Colonic mucosa (tissue), 4 donors: ENCODE measurements around the gene LILRA5. TPM values are rescaled to one million over a fixed set of nuclear protein-coding genes. Genes with fewer than 3 reads are reported as not detected.
A peak's percentile ranks its signal among the peaks of the same experiment; 100 is the strongest.
"Not testable (repeated sequence)": the region's sequence is repeated elsewhere in the genome, so short reads cannot be mapped to it uniquely, and the experiment has no call there.

Experiments
- DNase-seq: peaks from one replicate; pipeline ENCODE4 v3.0.0-alpha.2; 2020
- H3K27ac ChIP-seq: fragments of 200-600 bp; one replicate; pipeline ENCODE4 v1.8.0; 2021
- H3K27me3 ChIP-seq: fragments of 200-600 bp; one replicate; pipeline ENCODE4 v1.8.0; 2021
- H3K36me3 ChIP-seq: fragments of 200-600 bp; one replicate; pipeline ENCODE4 v1.8.0; 2021
- H3K4me1 ChIP-seq: fragments of 200-600 bp; one replicate; pipeline ENCODE4 v1.8.0; 2021; ENCODE audit warnings: mild to moderate bottlenecking
- H3K4me3 ChIP-seq: fragments of 200-600 bp; one replicate; pipeline ENCODE4 v1.8.0; 2021
- H3K9ac ChIP-seq, 2 donors: one replicate each; pipeline ENCODE4 v1.7.0; 2013; ENCODE audit warnings: control low read depth in 2 of 2, low read depth in 2 of 2, low read length in 2 of 2
- H3K9me3 ChIP-seq: fragments of 200-600 bp; one replicate; pipeline ENCODE4 v1.8.0; 2021
- intact Hi-C: fragments of 100-400 bp; cut with DNase I; formaldehyde crosslinking; loops from one replicate; pipeline ENCODE4 v1.14.1; 2022
- total RNA-seq, 2 donors: library from RNA; stranded (reverse); fragmentation: NEBNext Ultra II Directional in 1 of 2; extraction: Animal tissue kit (Norgen Biotek cat#: 25700) in 1 of 2; gene quantifications; one replicate each; pipeline ENCODE4 v1.2.1, GENCODE V29; 2021
- TF ChIP-seq, protein P1 (sequence below): fragments of 200-600 bp; IDR thresholded peaks from one replicate; pipeline ENCODE4 v1.8.0; 2022; ENCODE audit warnings: antibody characterized with exemption, mild to moderate bottlenecking
- donor health status: healthy.
- donor health status: DM: no; HTN: no; CAD: no.
- donor health status: DM: no; HTN: no; CAD: no.

LILRA5 gene
- total RNA-seq, 2 donors from 2014 or later = 0.42 to 2.7 TPM

DNA sequence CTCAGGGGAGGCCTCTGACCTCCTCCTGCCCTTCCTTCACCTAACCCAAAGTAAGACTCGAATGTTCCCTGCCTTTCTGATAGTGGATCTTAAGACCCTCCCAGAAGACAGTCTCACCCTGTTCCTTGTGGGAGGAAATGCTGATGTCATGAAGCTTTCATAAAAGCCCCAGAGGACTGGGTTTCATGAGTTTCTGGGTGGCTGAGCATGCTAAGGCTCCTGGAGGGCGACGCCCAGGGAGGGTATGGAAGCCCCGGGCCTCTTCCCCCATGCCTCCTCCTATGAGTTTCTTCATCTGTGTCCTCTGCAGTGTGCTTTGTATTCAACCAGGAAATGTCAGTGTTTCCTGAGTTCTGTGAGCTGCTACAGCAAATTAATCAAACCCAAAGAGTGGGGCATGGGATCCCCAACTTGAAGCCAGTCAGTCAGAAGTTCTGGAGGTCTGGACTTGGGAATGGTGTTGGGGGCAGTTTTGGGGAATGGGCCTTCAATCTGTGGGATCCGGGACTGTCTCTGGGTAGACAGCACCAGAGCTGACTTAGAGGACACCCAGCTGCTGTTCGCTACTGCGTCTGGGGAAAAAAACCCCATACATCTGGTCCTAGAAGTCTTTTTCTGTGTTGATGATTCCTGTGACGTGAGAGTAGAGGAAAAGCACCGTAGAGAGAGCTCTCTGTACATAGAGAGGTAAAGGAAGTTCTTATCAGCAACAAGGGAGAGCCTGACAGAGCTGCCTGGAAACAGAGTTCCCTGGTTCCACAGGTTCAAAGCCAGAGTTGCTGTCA is 30.1 kb downstream of the LILRA5 start:
- H3K4me3 ChIP-seq = no peak overlapping the region
- no peak overlapping the region for H3K9ac ChIP-seq
- H3K4me1 ChIP-seq = no peaks in the 10 kb centered on the region
- no peaks in the 10 kb centered on the region for H3K36me3 ChIP-seq
- H3K27ac ChIP-seq = no peak overlapping the region
- no peaks in the 10 kb centered on the region for H3K9me3 ChIP-seq
- intact Hi-C loops = no loop called here
- DNase-seq = no peak
- TF ChIP-seq, protein P1, sequence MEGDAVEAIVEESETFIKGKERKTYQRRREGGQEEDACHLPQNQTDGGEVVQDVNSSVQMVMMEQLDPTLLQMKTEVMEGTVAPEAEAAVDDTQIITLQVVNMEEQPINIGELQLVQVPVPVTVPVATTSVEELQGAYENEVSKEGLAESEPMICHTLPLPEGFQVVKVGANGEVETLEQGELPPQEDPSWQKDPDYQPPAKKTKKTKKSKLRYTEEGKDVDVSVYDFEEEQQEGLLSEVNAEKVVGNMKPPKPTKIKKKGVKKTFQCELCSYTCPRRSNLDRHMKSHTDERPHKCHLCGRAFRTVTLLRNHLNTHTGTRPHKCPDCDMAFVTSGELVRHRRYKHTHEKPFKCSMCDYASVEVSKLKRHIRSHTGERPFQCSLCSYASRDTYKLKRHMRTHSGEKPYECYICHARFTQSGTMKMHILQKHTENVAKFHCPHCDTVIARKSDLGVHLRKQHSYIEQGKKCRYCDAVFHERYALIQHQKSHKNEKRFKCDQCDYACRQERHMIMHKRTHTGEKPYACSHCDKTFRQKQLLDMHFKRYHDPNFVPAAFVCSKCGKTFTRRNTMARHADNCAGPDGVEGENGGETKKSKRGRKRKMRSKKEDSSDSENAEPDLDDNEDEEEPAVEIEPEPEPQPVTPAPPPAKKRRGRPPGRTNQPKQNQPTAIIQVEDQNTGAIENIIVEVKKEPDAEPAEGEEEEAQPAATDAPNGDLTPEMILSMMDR = no peak
- no peaks in the 10 kb centered on the region for H3K27me3 ChIP-seq

DNA sequence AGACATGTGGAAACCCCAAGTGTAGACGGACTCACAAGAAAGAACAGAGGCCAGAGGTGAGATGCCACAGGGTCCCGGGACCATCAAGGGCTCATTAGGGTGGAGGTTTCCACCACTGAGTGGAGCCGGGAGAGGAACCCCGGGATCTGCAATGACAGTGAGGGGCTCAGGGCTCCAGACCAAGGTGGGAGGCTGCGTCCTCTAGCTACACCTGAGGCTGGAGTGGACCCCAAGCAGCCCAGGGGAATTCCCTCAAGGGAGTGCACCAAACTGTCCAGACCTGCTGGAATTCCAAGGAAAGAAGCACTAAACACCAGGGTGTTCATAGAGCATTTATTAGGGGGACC is 31.3 kb downstream of the LILRA5 start:
- H3K9me3 ChIP-seq, H3K9ac ChIP-seq, H3K27me3 ChIP-seq, H3K27ac ChIP-seq, H3K4me3 ChIP-seq, H3K4me1 ChIP-seq, DNase-seq, intact Hi-C loops, H3K36me3 ChIP-seq: not testable (repeated sequence)

GRCh38 chr19:54281007-54281728 is 31.8 kb downstream of the LILRA5 start, which contains the start of gene LILRB2:
LILRB2 (minus strand) TSS chr19:54281110; CDS start chr19:54280496, 614 bp downstream.
- peak within 1 kb of the TSS; percentile 15 for H3K4me3 ChIP-seq
- DNase-seq = no peak
- no peak within 1 kb of the TSS for H3K27ac ChIP-seq
- H3K27me3 ChIP-seq = no peaks in the 10 kb centered on the region
- no peaks in the 10 kb centered on the region for H3K4me1 ChIP-seq
- H3K9ac ChIP-seq = no peak within 1 kb of the TSS
- H3K36me3 ChIP-seq = no peaks in the 10 kb centered on the region
- intact Hi-C loops = no loop called here
- TF ChIP-seq, protein P1 = no peak
- no peaks in the 10 kb centered on the region for H3K9me3 ChIP-seq

DNA sequence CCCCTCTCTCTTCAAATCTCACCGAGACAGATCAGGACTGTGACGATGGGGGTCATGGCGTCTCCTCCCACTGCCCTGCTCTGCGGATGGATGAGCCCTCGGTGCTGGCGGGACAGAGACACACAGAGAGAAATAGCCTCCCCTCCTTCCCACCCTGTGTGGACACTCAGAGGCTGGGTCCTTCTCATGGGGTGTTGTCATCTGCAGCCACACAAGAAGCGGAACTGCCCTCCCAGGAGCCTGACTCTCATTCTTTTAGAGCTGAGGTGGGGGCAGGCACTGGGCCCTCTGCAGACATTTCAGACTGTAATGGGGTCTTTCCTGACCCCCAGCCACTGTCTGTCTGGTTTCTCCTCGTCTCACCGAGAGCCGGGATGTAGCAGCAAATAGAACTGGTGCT is 32.5 kb downstream of the LILRA5 start:
- H3K36me3 ChIP-seq, H3K9me3 ChIP-seq, intact Hi-C loops, H3K9ac ChIP-seq, H3K4me1 ChIP-seq, H3K27me3 ChIP-seq, H3K27ac ChIP-seq, DNase-seq: not testable (repeated sequence)
- peak overlapping the region; percentile 15 for H3K4me3 ChIP-seq

DNA sequence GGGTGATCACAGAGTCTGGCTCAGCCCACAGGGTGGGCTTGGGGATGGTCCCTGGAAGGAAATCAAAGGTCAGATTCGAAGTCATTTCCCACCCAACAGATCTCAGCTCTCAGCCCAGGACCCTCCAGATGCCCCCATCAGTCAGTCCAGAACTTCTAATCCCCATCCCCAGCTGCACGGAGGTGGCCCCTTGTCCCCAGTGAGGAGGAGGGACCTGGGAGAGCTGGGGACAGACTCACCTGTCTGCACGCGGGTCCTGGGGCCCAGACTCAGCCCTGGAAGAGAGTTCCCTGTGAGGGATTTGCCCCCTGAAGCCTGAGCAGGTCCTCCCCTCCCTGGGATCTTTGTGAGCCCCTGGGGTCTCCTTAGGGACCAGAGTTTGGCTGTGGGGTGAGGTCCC is 32.9 kb downstream of the LILRA5 start:
- DNase-seq, H3K27ac ChIP-seq, H3K36me3 ChIP-seq, H3K9ac ChIP-seq, H3K4me1 ChIP-seq, H3K27me3 ChIP-seq, intact Hi-C loops, H3K9me3 ChIP-seq: not testable (repeated sequence)
- peak overlapping the region; percentile 15 for H3K4me3 ChIP-seq

GRCh38 chr19:54279406-54279962 is 33.5 kb downstream of the LILRA5 start:
- TF ChIP-seq, protein P1 = no peak
- no peaks in the 10 kb centered on the region for H3K4me1 ChIP-seq
- DNase-seq = no peak

GRCh38 chr19:54278571-54279195 is 34.3 kb downstream of the LILRA5 start:
- H3K4me3 ChIP-seq, H3K27me3 ChIP-seq, H3K36me3 ChIP-seq, intact Hi-C loops, DNase-seq, H3K9ac ChIP-seq, H3K9me3 ChIP-seq, H3K27ac ChIP-seq, H3K4me1 ChIP-seq: not testable (repeated sequence)

More at GRCh38 chr19:54279406-54279962, 33.5 kb downstream of the LILRA5 start:
- no peaks in the 10 kb centered on the region for H3K27me3 ChIP-seq
- intact Hi-C loops = no loop called here
- H3K36me3 ChIP-seq = no peaks in the 10 kb centered on the region
- no peak overlapping the region for H3K27ac ChIP-seq
- no peak overlapping the region for H3K4me3 ChIP-seq
- H3K9me3 ChIP-seq = no peaks in the 10 kb centered on the region
- no peak overlapping the region for H3K9ac ChIP-seq

DNA sequence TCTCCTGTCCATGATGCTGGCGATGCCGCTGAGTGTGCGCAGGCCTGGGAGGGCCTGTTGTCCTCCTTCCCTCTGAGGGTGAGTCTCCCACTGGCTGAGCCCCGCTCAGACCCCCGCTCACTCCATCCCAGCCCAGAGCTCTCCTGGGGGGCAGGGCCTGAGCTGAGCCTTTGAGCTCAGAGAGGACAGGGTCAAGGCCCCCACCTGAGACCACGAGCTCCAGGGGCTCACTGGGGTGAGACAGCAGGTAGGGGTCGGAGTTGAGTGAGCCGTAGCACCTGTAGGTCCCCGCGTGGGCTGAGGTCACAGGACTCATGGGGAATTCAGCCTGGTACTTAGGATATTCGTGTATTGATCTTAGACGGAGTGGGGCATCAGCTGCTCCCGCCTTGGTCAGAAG is 34.9 kb downstream of the LILRA5 start:
- H3K27me3 ChIP-seq, H3K27ac ChIP-seq, intact Hi-C loops, DNase-seq, H3K9ac ChIP-seq, H3K36me3 ChIP-seq, H3K4me3 ChIP-seq, H3K4me1 ChIP-seq, H3K9me3 ChIP-seq: not testable (repeated sequence)

- DNase-seq = not testable (repeated sequence)
Observed at GRCh38 chr19:54277111-54277615, 35.8 kb downstream of the LILRA5 start.

More at GRCh38 chr19:54277111-54277615, 35.8 kb downstream of the LILRA5 start:
- H3K4me3 ChIP-seq, H3K9ac ChIP-seq, H3K36me3 ChIP-seq, H3K4me1 ChIP-seq, intact Hi-C loops, H3K9me3 ChIP-seq, H3K27ac ChIP-seq, H3K27me3 ChIP-seq: not testable (repeated sequence)
